ENCODE results near the gene PRKCE.

The PRKCE gene

GRCh38 chr2:45664635-45665261 lies 13.3 kb downstream of the PRKCE start:
- no peak overlapping the region for H3K4me3 ChIP-seq (ENCODE audit: low read depth, low read length)

GRCh38 chr2:45668509-45668908 lies 17.0 kb downstream of the PRKCE start:
- H3K4me3 ChIP-seq (ENCODE audit: low read depth, low read length): no peak overlapping the region

GRCh38 chr2:45669032-45669486 lies 17.6 kb downstream of the PRKCE start:
- no peak overlapping the region for H3K4me3 ChIP-seq (ENCODE audit: low read depth, low read length)

GRCh38 chr2:45670646-45671045 lies 19.2 kb downstream of the PRKCE start:
- no peak overlapping the region for H3K4me3 ChIP-seq (ENCODE audit: low read depth, low read length)

GRCh38 chr2:45672138-45672537 lies 20.7 kb downstream of the PRKCE start:
- H3K4me3 ChIP-seq (ENCODE audit: low read depth, low read length): no peak overlapping the region

- no peak overlapping the region for H3K4me3 ChIP-seq (ENCODE audit: low read depth, low read length)
These were observed 22.8 kb downstream of the PRKCE start for GRCh38 chr2:45674035-45674816.

- no peak overlapping the region for H3K4me3 ChIP-seq (ENCODE audit: low read depth, low read length)
These were observed 23.9 kb downstream of the PRKCE start for GRCh38 chr2:45675263-45675812.

GRCh38 chr2:45676088-45676487 lies 24.6 kb downstream of the PRKCE start:
- H3K4me3 ChIP-seq (ENCODE audit: low read depth, low read length): no peak overlapping the region

- no peak overlapping the region for H3K4me3 ChIP-seq (ENCODE audit: low read depth, low read length)
These were observed 27.4 kb downstream of the PRKCE start for GRCh38 chr2:45678791-45679348.

- H3K4me3 ChIP-seq (ENCODE audit: low read depth, low read length): no peak overlapping the region
These were observed 29.0 kb downstream of the PRKCE start for GRCh38 chr2:45680351-45680967.

GRCh38 chr2:45681675-45682074 lies 30.2 kb downstream of the PRKCE start:
- H3K4me3 ChIP-seq (ENCODE audit: low read depth, low read length): no peak overlapping the region

- no peak overlapping the region for H3K4me3 ChIP-seq (ENCODE audit: low read depth, low read length)
These were observed 31.8 kb downstream of the PRKCE start for GRCh38 chr2:45683292-45683691.

- no peak overlapping the region for H3K4me3 ChIP-seq (ENCODE audit: low read depth, low read length)
These were observed 33.3 kb downstream of the PRKCE start for GRCh38 chr2:45684756-45685155.

GRCh38 chr2:45685260-45685659 lies 33.8 kb downstream of the PRKCE start:
- H3K4me3 ChIP-seq (ENCODE audit: low read depth, low read length): no peak overlapping the region

- no peak overlapping the region for H3K4me3 ChIP-seq (ENCODE audit: low read depth, low read length)
These were observed 36.5 kb downstream of the PRKCE start for GRCh38 chr2:45687964-45688363.

GRCh38 chr2:45688479-45689298 lies 37.2 kb downstream of the PRKCE start:
- no peak overlapping the region for H3K4me3 ChIP-seq (ENCODE audit: low read depth, low read length)

- no peak overlapping the region for H3K4me3 ChIP-seq (ENCODE audit: low read depth, low read length)
These were observed 38.8 kb downstream of the PRKCE start for GRCh38 chr2:45690231-45690630.

GRCh38 chr2:45691171-45691999 lies 39.9 kb downstream of the PRKCE start:
- no peak overlapping the region for H3K4me3 ChIP-seq (ENCODE audit: low read depth, low read length)

- H3K4me3 ChIP-seq (ENCODE audit: low read depth, low read length): no peak overlapping the region
These were observed 41.1 kb downstream of the PRKCE start for GRCh38 chr2:45692566-45692965.
